Measurements from ENCODE around the gene PNPO. TPM values are rescaled to one million over a fixed set of nuclear protein-coding genes. Genes with fewer than 3 reads are reported as not detected.

PNPO gene
- total and polyA plus RNA-seq, 2 of the 13 experiments (the other 11 are each of a cell fraction or from before 2014, with no cell fraction given), result 47.9 to 63.3 TPM

DNA sequence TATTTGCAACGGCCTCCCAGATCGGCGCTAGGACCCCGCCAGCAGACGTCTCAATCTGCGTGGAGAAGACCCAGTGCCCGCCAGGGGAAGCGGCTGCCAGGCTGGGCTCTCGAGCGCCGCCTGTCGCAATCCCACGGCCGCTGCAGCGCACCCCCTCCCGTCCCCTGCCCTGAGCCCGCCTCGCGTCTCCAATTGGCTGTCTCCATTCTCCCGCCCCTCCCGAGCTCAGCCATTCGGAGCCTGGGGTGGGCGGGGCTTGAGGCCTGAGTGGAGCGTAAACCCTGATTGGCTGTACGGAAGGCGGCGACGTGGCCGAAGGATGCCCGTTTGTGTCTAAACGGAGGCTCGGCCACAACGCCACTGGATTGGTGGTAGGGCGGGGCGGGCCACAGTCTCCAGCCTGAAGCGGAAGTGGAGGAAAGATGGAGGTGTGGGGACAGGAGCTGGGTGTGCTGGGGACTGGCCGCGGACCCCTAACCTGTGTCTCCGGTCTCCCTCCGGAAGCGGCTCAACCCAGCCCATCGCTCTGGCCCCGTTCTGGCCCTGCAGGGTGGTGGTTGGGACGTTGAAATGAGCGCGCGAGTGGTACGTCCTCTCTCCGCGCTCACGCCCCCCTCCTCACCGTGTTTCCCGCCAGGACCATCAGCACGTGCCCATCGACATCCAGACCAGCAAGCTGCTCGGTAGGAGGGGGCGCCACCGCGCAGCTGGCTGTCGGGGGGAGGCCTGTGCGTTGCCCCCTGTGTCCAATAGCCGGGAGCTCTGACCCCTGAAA is 29.5 kb downstream of the PNPO start, which contains the start of gene CDK5RAP3 (continued):
- TF ChIP-seq PRDM15 (CRISPR knock-in tag; IDR thresholded peaks at IDR 0.05), result no peak
- TF ChIP-seq MAFF (IDR thresholded peaks at IDR 0.05; ENCODE audit: low read depth, low read length), result no peak
- peak; percentile 95 for TF ChIP-seq ZNF607 (CRISPR knock-in tag; IDR thresholded peaks at IDR 0.05; ENCODE audit: borderline replicate concordance)
- TF ChIP-seq SP2 (CRISPR knock-in tag; IDR thresholded peaks at IDR 0.05), result peak; percentile 90
- peak; percentile 98 for TF ChIP-seq ZBTB42 (CRISPR knock-in tag; IDR thresholded peaks at IDR 0.05)
- peak; percentile 83; the same call in 1 of the 2 replicates for TF ChIP-seq DR1 (CRISPR knock-in tag; IDR thresholded peaks at IDR 0.05)
- peak; percentile 92; the same call in 1 of the 2 replicates for TF ChIP-seq HNRNPL (IDR thresholded peaks at IDR 0.05; ENCODE audit: low read depth, low read length)
- TF ChIP-seq ZNF749 (CRISPR knock-in tag; IDR thresholded peaks at IDR 0.05; ENCODE audit: borderline replicate concordance), result peak; percentile 99
- TF ChIP-seq, protein P1, sequence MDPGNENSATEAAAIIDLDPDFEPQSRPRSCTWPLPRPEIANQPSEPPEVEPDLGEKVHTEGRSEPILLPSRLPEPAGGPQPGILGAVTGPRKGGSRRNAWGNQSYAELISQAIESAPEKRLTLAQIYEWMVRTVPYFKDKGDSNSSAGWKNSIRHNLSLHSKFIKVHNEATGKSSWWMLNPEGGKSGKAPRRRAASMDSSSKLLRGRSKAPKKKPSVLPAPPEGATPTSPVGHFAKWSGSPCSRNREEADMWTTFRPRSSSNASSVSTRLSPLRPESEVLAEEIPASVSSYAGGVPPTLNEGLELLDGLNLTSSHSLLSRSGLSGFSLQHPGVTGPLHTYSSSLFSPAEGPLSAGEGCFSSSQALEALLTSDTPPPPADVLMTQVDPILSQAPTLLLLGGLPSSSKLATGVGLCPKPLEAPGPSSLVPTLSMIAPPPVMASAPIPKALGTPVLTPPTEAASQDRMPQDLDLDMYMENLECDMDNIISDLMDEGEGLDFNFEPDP (CRISPR knock-in tag; conservative IDR thresholded peaks at IDR 0.05), result peak; percentile 99
- TF ChIP-seq ZNF574 (CRISPR knock-in tag; IDR thresholded peaks at IDR 0.05), result peak; percentile 76
- TF ChIP-seq ZNF569 (CRISPR knock-in tag; IDR thresholded peaks at IDR 0.05; ENCODE audit: borderline replicate concordance), result no peak; the same call in 1 of the 2 replicates
- TF ChIP-seq GMEB2 (CRISPR knock-in tag; IDR thresholded peaks at IDR 0.05; ENCODE audit: low read depth), result peak; percentile 93
- no peak for TF ChIP-seq POLR2AphosphoS2 (IDR thresholded peaks at IDR 0.05; ENCODE audit: low read depth, low read length)
- no peak for TF ChIP-seq ZNF20 (CRISPR knock-in tag; IDR thresholded peaks at IDR 0.05)
- TF ChIP-seq ZXDC (CRISPR knock-in tag; IDR thresholded peaks at IDR 0.05), result peak; percentile 90; the same call in 1 of the 2 replicates
